HG02973 (cell line): ENCODE data around the gene IGSF1.

Experiments used
- ATAC-seq: cut with Tn5 transposase; IDR thresholded peaks from one replicate; pipeline ENCODE4 v1.9.1; 2021; ENCODE audit warnings: moderate library complexity; ENCODE audit not compliant: unreplicated experiment

IGSF1 gene, protein sequence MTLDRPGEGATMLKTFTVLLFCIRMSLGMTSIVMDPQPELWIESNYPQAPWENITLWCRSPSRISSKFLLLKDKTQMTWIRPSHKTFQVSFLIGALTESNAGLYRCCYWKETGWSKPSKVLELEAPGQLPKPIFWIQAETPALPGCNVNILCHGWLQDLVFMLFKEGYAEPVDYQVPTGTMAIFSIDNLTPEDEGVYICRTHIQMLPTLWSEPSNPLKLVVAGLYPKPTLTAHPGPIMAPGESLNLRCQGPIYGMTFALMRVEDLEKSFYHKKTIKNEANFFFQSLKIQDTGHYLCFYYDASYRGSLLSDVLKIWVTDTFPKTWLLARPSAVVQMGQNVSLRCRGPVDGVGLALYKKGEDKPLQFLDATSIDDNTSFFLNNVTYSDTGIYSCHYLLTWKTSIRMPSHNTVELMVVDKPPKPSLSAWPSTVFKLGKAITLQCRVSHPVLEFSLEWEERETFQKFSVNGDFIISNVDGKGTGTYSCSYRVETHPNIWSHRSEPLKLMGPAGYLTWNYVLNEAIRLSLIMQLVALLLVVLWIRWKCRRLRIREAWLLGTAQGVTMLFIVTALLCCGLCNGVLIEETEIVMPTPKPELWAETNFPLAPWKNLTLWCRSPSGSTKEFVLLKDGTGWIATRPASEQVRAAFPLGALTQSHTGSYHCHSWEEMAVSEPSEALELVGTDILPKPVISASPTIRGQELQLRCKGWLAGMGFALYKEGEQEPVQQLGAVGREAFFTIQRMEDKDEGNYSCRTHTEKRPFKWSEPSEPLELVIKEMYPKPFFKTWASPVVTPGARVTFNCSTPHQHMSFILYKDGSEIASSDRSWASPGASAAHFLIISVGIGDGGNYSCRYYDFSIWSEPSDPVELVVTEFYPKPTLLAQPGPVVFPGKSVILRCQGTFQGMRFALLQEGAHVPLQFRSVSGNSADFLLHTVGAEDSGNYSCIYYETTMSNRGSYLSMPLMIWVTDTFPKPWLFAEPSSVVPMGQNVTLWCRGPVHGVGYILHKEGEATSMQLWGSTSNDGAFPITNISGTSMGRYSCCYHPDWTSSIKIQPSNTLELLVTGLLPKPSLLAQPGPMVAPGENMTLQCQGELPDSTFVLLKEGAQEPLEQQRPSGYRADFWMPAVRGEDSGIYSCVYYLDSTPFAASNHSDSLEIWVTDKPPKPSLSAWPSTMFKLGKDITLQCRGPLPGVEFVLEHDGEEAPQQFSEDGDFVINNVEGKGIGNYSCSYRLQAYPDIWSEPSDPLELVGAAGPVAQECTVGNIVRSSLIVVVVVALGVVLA (N-terminal part only)

DNA sequence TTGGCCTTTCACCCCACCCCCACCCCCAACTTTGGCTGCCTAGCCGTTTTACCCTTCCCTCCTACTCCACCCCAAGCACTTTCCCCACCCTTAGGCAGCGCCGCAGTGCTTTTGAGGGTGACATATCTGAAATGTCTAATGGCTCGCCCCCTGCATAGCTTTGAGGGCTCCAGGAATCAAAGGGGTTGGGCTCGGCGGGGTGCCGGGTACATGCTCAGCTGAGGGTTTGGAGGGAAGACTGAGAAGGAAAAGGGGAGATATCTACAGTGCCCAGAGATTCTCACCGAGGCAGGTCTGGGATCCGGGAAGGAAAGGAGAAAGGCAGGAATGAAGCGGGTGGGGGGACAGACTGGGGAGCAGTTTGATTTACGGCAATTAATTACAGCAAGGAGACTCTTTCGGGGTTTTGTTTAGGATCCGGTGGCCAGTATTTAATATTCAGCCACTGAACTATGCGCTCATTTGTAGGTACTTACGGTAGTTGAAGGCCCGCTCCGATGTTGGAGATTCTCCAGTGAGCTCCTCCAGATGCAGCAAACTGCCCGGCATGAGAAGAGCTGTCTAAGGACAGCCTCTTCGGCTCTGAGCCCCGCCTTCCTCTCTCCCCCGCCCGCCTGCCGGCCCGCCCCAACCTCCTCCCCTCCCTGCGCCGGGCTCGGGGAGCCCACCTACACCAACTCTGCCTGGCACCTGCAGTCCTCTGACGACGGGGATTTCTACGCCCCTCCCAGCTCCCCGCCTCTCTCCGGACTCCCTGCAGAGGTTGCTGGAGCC is at the start of gene IGSF1:
IGSF1 (minus strand) TSS at position 569 of the 774 bp plus-strand sequence. CDS start 2,632 bp downstream, outside the sequence.
- no peak for ATAC-seq

DNA sequence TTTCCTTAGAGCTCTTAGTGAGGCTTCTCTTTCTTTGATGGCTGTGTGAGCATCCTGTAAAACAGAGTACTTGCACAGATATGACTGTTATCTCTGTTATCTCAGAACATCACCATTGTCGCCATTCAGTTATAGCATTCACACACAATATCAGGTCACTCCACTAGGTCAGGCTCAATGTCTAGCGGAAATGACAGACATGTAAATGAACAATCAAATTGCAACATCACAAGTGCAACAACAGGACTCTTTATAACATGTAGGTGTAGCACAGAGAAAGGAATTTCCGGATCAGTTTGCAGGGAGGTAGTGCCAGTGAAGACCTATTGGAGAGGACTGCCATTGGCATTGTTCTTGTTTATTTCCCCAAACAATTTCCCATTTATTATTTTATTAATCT is 43.2 kb upstream of the IGSF1 start:
- ATAC-seq: no peak

DNA sequence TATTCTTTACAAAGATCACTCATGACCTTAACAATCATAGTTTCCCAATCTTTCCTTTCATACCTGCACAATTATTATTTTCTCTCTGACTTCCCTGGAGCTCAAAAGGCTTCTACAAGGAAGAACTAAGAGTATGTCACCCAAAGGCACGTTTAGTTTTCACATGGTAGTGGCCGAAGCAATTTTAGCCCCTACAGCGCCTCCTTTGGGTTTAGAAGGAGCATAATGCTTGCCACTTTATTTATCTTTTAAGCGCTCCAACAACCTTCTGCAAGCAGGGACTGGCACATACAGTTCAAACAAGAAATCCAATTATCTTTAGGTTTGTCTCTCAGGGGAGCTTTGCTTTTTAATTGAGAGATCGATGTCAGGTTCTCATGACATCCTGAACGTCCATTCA is 42.0 kb upstream of the IGSF1 start:
- no peak for ATAC-seq

GRCh38 chrX:131330735-131331134 is 41.6 kb upstream of the IGSF1 start:
- no peak for ATAC-seq

DNA sequence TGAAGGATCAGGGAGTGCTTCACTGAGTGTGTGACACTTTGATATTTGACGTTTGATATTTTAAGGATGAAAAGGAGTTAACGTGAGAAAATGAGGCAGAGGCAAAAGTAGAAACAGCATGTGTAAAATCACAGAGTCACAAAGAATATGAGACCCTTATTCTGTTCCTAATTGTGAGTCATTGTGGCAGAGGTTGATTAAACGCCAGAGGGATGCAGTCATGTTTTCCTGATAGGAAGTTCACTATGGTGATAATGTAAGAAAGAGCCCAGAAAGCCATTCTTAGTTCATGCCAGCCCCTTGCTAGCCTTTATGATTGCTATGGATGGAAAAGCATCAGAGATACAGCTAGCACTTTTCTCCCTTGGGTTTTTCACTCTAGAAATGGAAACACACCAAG is 33.5 kb upstream of the IGSF1 start:
- no peak for ATAC-seq

- no peak for ATAC-seq
Measured at GRCh38 chrX:131317326-131317725, 28.2 kb upstream of the IGSF1 start.

DNA sequence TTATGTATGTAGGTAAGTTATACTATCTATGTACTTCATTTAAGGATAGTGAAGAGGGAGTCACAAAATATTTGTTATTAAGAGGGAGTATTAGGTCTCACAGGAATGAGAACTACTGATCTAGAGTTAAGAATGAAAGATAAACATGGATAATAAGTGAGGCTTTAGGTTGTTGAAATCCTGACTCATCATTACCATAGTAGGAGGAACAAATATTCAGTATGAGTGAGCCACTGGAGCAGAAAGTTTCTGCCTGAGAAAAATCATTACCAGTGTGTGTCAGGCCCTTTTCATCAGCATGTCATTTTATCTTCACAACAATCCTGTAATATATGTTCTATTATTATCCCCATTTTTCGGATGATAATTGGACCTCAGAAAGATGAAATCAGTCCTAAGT is 27.2 kb upstream of the IGSF1 start:
- ATAC-seq: no peak

DNA sequence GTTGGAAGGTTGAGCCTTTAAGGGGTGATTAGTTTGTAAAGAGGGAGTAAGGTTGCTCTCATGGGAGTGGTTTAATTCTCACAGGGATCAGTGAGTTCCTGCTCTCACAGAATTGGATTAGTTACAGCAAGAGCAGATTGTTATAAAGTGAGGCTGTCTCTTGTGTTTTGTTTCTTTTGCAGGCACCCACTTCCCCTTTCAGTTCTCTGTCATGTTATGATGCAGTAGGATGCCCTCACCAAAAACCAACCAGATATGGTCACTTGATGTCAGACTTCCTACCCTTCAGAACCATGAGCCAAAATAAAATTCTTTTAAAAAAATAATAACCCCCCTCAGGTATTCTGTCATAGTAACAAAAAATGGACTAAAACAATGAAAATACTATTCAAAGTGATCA is 19.9 kb upstream of the IGSF1 start:
- ATAC-seq: no peak

- ATAC-seq: no peak
Measured at GRCh38 chrX:131306601-131307000, 17.5 kb upstream of the IGSF1 start.

DNA sequence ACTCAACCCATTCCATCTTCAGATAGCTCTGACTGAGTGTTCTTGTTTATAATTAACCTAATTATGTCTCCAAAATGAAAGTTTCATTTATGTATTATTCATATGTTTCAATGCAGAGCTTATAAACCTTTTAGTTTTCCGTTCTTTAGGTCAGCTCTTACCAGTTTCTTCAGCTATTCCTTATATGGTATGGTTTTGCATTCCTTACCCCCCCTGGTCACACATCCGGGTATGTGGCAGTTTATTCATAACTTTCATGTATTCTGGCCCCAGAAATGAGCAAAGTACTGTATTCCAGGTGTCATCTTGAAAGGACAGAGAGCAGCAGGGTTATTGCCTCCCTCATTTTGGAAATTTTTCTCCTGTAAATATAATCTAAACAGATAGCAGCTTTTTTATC is 16.8 kb upstream of the IGSF1 start:
- no peak for ATAC-seq

DNA sequence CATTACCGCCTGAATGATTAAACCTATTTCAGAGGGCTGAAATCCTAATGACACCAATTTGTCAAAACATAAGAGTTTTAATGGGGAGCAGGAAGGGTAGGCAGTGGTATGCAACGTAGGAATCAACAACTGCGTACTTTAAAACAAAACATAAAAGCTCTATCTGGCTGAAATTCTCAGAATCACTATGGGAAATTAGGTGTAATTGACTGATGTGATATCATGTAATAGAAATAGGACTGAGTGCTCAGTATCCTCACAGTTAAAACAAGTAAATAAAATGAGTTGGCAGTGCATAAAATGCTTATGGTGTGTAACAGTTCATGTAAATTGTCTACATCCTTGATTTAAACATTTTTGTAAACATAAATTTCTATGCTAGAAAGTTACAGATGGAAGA is 13.6 kb upstream of the IGSF1 start:
- no peak for ATAC-seq

DNA sequence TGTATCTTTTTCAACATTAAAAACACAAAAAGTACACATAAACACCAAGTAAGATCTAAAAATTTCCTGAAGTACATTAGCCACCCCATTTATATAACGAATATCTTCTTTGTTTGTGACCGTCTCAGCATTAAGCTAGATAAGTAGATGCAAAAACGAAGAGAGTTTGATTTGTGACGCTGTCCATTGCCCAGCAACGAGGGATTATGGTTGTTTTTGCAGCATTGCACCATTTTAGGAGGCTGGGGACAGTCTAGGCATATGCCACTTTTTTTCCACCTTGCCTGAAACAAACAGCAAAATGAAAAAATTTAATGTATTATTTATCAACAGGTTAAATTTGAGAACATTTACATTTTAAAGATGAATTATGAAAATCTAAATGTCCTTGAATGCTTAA is 12.0 kb upstream of the IGSF1 start:
- ATAC-seq: no peak

GRCh38 chrX:131298846-131299245 is 9.7 kb upstream of the IGSF1 start:
- no peak for ATAC-seq

- ATAC-seq: no peak
Measured at GRCh38 chrX:131298036-131298435, 8.9 kb upstream of the IGSF1 start.

GRCh38 chrX:131289527-131289926 is 421 bp upstream of the IGSF1 start:
- no peak for ATAC-seq

DNA sequence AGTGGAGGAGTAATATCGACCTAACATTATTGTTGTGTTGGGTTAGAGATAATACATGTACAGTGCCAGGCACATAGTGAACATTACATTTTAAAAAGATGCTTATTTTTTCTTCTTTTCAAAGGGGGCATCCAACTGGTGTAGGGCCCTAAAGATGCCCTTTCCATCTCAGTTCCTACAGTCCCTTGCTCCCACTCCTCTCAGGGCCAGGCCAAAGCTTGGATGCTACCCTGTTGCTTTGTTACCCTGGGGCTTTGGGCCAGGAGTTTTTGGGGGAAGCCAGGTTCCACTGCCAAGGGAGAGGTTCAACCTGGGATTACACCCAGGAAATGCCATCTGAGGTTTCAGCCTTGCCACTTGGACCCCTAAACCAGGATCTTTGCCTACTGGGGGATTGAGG is 918 bp downstream of the IGSF1 start:
- ATAC-seq: no peak

DNA sequence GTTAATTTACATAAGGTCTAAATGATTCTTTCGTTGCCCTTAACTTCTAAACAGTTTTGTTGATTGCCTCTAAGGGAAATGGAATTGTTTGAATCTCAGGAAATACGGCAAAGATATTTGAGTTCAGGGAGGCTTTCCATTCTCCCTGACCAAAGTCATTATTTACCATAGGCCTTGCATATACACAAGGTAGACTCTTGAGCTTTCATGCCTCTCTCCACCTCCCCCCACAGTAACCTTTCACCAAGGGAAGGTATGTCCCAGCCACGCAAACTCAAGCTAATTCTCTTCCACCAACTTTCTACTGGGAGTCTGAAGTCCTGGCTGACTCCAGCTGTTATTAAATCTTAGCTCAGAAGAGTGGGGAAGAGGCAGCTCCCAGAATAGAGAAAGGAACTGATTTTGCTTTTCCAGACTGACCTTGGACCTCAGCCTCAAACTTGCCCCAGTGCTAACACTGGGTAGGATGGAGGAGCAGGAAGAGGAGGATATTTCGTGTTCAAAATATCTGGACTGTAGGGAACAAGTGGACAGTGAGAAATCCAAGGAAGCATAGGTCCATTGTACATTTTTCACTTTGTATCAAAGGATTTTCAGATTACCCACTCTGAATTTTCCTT is 1.4 kb downstream of the IGSF1 start:
- ATAC-seq: no peak

DNA sequence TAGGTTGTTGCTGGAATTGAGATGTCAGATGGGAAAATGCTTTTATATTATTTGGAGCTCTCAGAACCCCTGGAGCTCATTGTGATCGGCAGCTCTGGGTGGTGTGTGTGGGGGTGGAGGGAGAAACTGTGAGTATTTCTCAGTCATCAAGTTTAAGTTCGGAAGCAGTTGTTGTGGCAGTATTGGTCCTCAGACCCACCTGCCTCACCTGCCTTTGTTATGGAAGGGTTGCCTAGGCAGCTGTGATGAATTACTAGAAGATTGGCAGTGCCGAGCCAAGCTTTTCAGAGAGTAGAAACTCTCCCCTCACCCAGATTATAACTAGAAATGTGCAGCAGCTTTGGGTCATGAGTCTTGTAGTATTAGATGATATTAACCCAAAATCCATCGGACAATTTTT is 9.5 kb downstream of the IGSF1 start:
- ATAC-seq: no peak

GRCh38 chrX:131279197-131279596 is 9.9 kb downstream of the IGSF1 start:
- ATAC-seq: no peak

DNA sequence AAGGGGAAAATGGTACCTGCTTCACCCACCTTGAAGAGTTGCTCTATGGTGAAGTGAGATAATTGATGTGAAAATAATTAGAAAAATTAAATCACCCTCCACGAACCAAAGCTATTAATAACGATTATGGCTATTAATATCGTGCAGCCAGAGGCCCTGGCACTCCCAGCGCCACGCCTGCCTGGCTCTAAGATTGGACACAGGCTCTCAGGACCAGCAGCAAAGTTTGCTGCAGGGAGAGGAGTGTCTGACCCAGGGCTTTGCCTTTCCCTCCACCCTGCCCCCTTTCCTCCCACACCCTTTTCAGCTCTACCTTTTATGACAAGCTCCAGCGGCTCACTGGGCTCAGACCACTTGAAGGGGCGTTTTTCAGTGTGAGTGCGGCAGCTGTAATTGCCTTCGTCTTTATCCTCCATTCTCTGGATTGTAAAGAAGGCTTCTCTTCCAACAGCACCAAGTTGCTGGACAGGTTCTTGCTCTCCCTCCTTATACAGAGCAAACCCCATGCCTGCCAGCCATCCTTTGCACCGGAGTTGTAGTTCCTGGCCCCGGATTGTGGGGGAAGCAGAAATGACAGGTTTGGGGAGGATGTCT is 11.5 kb downstream of the IGSF1 start:
- ATAC-seq: no peak
